H1 (cell line): ENCODE data around the gene MDM1. TPM values are rescaled to one million over a fixed set of nuclear protein-coding genes. Genes with fewer than 3 reads are reported as not detected.

Source experiments
- CREB1 ChIP-seq: IDR thresholded peaks from 2 replicates; pipeline ENCODE4 v1.6.1; 2012; ENCODE audit warnings: inconsistent platforms
- CTBP2 ChIP-seq: IDR thresholded peaks from 2 replicates; pipeline ENCODE4 v1.7.0; 2011; ENCODE audit warnings: borderline replicate concordance, mild to moderate bottlenecking, moderate library complexity, mixed read lengths, low read length; ENCODE audit not compliant: insufficient read depth, insufficient read length
- TAF7 ChIP-seq: optimal IDR thresholded peaks from 2 replicates; pipeline ENCODE3; 2011; ENCODE audit warnings: low read depth, mild to moderate bottlenecking, inconsistent platforms, low read length, moderate library complexity, borderline replicate concordance
- polyA plus RNA-seq, 7 experiments: library from polyadenylated mRNA; depleted of rRNA in 3 of 7; stranded (reverse) in 5 of 7; unstranded in 2 of 7; fragments of >200 nt in 5 of 7; fragments of 200-250 nt in 2 of 7; gene quantifications; 1 replicate in 5 of 7; 2 replicates in 1 of 7; 4 replicates in 1 of 7; pipeline versions ENCODE4 v1.2.1 to v1.2.3, GENCODE V29; 2011 to 2013; ENCODE audit warnings: missing spikeins in 2 of 7, mixed read lengths in 2 of 7
- total RNA-seq: library from RNA; stranded (reverse); fragmentation: NEBNext Ultra II Directional; extraction: Animal tissue kit (Norgen Biotek cat#: 25700); gene quantifications from 2 replicates; pipeline ENCODE4 v1.2.1, GENCODE V29; 2021
- TF ChIP-seq, protein P1 (sequence below): IDR thresholded peaks from 2 replicates; pipeline ENCODE4 v1.6.1; 2012; ENCODE audit warnings: inconsistent platforms
- TF ChIP-seq, protein P2 (sequence below): IDR thresholded peaks from 2 replicates; pipeline ENCODE4 v1.6.1; 2011; ENCODE audit warnings: low read depth, mild to moderate bottlenecking, low read length; ENCODE audit not compliant: insufficient read depth

The MDM1 gene
- total and polyA plus RNA-seq, 2 of the 8 experiments (the other 6 are each of a cell fraction or from before 2014, with no cell fraction given), result 3.1 to 10.7 TPM

DNA sequence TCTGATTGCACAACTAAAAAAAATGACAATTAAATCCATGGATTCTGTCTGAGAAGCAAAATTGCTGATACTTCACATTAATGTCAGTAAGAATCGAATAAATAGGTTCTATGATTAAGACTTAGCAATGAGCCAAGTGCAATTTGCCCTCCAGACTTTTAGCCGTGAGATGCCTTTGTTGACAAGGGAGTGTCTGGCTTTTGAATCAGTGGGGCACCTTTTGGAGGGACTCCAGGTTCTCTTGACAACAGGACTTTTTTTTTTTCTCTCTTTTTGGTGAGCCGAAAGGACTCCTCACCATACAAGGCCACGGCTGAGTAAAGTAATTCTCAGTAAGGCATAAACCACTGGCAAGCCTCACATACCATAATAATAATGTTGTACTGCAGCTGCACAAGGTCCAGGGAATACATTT is 4.7 kb upstream of the MDM1 start (continued):
- TF ChIP-seq TAF7 (no peak), CTBP2 (no peak), CREB1 (no peak)
- TF ChIP-seq, protein P1, sequence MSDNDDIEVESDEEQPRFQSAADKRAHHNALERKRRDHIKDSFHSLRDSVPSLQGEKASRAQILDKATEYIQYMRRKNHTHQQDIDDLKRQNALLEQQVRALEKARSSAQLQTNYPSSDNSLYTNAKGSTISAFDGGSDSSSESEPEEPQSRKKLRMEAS, result no peak
- TF ChIP-seq, protein P2, sequence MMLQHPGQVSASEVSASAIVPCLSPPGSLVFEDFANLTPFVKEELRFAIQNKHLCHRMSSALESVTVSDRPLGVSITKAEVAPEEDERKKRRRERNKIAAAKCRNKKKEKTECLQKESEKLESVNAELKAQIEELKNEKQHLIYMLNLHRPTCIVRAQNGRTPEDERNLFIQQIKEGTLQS, result no peak
